Activated CD4-positive, alpha-beta T cell treated with anti-CD3 and anti-CD28 coated beads, Interleukin-2, amount 50 U/mL, for 1 hour (primary cell): ENCODE data around the gene GVQW3.

Source experiments
- DNase-seq: peaks from one replicate; pipeline ENCODE4 v3.0.0-alpha.2; 2020

The GVQW3 gene

GRCh38 chr11:76453248-76453647, 72.1 kb downstream of the GVQW3 start:
- no peak for DNase-seq

GRCh38 chr11:76455331-76455730, 74.2 kb downstream of the GVQW3 start:
- DNase-seq = no peak

- DNase-seq = no peak
These were observed 74.8 kb downstream of the GVQW3 start for GRCh38 chr11:76455931-76456330.

- DNase-seq = no peak
These were observed 75.4 kb downstream of the GVQW3 start for GRCh38 chr11:76456571-76456970.
